Measurements from ENCODE around the gene RNF212B. TPM values are rescaled to one million over a fixed set of nuclear protein-coding genes. Genes with fewer than 3 reads are reported as not detected.
A peak's percentile ranks its signal among the peaks of the same experiment; 100 is the strongest.
"Not testable (repeated sequence)": the region's sequence is repeated elsewhere in the genome, so short reads cannot be mapped to it uniquely, and the experiment has no call there.

Gene RNF212B, protein sequence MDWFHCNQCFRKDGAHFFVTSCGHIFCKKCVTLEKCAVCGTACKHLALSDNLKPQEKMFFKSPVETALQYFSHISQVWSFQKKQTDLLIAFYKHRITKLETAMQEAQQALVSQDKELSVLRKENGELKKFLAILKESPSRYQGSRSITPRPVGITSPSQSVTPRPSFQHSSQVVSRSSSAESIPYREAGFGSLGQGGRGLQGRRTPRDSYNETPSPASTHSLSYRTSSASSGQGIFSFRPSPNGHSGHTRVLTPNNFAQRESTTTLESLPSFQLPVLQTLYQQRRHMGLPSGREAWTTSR
- total RNA-seq: not detected

DNA sequence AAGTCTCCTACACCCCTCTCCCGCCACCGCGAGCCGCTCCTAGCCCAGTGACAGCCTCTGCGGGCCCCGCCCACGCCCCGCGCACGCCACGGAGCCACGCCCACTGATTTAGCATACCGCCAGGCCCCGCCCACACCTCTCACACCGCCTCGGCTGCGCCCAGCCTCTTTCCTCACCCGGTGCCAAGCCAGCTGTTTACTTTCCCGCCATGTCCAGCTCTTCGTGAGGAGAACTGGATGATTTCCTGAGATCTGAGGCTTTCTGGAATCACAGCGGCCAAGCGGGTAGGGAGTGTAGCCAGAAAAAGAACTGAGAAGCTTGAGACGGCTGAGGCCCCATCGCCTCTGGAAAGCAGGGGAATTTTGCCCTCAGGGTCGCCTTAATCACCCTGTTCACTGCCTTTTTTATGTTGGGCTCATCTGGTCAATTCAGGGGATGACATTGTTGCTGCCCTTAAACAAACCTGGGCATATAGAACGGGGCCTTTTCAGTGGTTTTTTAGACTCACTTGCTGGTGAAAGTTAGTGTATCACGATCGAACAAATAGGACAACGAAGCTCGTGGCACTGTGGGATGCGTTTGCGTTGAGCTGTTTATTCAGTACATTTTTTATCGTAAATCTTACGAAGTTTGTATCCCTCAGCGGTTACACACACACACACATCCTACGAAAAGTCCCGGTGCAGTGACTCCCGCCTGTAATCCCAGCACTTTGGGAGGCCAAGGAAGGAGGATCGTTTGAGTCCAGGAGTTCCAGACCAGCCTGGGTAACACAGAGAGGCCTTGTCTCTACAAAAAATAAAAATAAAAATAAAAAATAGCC is at the start of gene RNF212B:
Gene RNF212B, plus strand, starts transcription at position 165 of the 823 bp plus-strand sequence. CDS start 2,410 bp downstream, outside the sequence.
- peak within 1 kb of the TSS; percentile 64 for H3K4me3 Mint-ChIP-seq
- no peaks in the 10 kb centered on the region for H3K36me3 Mint-ChIP-seq (ENCODE audit: low read depth)
- ATAC-seq (replicated peaks): peak; percentile 100
- no peaks in the 10 kb centered on the region for H3K4me1 Mint-ChIP-seq
- H3K9me3 Mint-ChIP-seq: no peaks in the 10 kb centered on the region
- H3K27me3 Mint-ChIP-seq: peaks cover 10% of the 10 kb centered on the region
- no peak within 1 kb of the TSS for H3K27ac Mint-ChIP-seq

DNA sequence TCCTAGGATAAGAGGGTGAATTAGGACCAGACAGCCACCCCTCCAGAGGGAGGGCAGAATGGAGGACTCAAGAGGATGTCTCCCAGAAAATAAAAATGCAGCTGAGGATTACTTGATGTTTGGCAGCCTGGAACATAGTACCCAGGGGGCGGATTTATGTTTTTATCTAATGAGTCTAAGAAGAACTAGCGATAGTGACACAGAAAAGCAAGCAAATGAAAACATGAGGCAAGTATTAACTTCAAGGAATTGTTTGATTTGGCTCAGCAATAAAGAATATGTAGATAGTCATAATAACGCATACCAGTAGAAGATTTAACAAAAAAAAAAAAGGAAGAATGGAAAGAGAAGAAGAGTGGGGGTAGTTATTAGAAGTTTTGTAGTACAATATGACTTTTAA is 44.3 kb upstream of the RNF212B start:
- no peaks in the 10 kb centered on the region for H3K9me3 Mint-ChIP-seq
- H3K4me3 Mint-ChIP-seq: no peak overlapping the region
- H3K27me3 Mint-ChIP-seq: peaks cover 5% of the 10 kb centered on the region
- no peak overlapping the region for H3K27ac Mint-ChIP-seq
- no peaks in the 10 kb centered on the region for H3K4me1 Mint-ChIP-seq
- no peaks in the 10 kb centered on the region for H3K36me3 Mint-ChIP-seq (ENCODE audit: low read depth)
- no peak for ATAC-seq (replicated peaks)

DNA sequence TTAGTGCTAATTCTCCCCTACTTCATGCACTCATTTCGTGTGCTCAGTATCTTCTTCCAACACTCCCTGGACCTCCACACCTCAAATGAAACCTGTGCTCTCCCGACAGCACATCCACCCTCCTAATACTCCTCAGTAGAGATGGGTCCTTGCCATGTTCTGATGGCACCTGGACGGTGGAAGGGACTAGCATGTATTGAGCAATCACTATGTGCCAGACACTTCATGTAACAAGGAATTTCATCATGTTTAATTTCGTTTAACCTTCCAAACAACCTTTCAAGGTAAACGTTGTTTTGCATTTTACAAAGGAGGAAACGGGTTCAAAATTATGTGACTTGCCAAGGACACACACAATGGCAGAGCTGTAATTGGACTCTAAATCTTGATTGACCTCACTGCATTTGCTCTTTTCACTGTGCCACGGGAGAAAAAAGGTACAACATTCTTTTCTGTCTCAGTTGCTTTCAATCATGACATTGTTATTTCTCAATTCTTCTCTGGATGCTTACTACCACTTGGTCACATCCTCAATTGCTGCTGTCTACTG is 42.1 kb upstream of the RNF212B start:
- Mint-ChIP-seq H3K4me3 (no peak overlapping the region), H3K4me1 (no peaks in the 10 kb centered on the region), H3K27ac (no peak overlapping the region), H3K36me3 (ENCODE audit: low read depth) (no peaks in the 10 kb centered on the region), H3K9me3 (no peaks in the 10 kb centered on the region), H3K27me3 (peaks cover 5% of the 10 kb centered on the region)
- ATAC-seq (replicated peaks): no peak

DNA sequence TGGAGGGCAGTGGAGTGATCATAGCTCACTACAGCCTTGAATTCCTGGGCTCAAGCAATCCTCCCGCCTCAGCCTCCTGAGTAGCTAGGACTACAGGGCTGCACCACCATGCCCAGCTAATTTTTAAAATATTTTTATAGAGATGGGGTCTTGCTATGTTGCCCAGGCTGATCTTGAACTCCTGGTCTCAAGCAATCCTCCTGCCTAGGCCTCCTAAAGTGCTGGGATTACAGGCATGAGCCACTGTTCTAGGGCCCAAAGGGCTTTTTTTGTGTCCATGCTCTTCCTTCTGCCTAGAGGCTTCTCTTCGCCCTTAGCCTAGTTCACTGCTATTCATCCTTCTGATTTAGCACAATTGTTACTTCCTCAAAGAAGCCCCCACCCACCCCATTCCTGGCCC is 41.2 kb upstream of the RNF212B start:
- not testable (repeated sequence) for ATAC-seq (replicated peaks); H3K9me3 Mint-ChIP-seq; H3K27me3 Mint-ChIP-seq; H3K36me3 Mint-ChIP-seq (ENCODE audit: low read depth); H3K4me3 Mint-ChIP-seq; H3K27ac Mint-ChIP-seq; H3K4me1 Mint-ChIP-seq

DNA sequence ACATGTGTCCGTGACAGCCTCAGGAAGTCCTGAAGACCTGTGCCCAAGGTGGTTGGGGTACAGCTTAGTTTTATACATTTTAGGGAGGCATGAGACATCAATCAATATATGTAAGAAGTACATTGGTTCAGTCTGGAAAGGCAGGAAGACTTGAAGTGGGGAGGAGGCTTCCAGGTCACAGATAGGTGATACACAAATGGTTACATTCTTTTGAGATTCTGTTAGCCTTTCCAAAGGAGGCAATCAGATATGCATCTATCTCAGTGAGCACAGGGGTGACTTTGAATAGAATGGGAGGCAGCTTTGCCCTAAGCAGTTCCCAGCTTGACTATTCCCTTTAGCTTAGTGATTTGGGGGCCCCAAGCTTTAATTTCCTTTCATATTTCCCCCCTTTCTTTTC is 38.6 kb upstream of the RNF212B start:
- not testable (repeated sequence) for H3K4me3 Mint-ChIP-seq; H3K36me3 Mint-ChIP-seq (ENCODE audit: low read depth); H3K27ac Mint-ChIP-seq; ATAC-seq (replicated peaks); H3K27me3 Mint-ChIP-seq; H3K4me1 Mint-ChIP-seq; H3K9me3 Mint-ChIP-seq

DNA sequence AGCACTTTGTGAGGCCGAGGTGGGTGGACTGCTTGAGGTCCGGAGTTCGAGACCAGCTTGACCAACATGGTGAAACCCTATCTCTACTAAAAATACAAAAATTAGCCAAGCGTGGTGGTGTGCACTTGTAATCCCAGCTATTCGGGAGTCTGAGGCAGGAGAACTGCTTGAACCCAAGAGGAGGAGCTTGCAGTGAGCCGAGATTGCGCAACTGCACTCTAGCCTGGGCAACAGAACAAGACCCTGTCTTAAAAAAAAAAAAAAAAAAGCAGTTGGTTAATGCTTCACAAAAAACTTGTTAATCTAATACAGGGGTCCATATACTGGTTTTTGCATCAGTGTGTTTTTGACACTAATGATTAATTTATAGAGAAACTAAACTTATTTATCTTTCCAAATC is 35.7 kb upstream of the RNF212B start:
- Mint-ChIP-seq H3K36me3 (ENCODE audit: low read depth) (no peaks in the 10 kb centered on the region), H3K27ac (no peak overlapping the region), H3K4me1 (no peaks in the 10 kb centered on the region), H3K27me3 (no peaks in the 10 kb centered on the region), H3K9me3 (no peaks in the 10 kb centered on the region), H3K4me3 (no peak overlapping the region)
- ATAC-seq (replicated peaks): no peak

DNA sequence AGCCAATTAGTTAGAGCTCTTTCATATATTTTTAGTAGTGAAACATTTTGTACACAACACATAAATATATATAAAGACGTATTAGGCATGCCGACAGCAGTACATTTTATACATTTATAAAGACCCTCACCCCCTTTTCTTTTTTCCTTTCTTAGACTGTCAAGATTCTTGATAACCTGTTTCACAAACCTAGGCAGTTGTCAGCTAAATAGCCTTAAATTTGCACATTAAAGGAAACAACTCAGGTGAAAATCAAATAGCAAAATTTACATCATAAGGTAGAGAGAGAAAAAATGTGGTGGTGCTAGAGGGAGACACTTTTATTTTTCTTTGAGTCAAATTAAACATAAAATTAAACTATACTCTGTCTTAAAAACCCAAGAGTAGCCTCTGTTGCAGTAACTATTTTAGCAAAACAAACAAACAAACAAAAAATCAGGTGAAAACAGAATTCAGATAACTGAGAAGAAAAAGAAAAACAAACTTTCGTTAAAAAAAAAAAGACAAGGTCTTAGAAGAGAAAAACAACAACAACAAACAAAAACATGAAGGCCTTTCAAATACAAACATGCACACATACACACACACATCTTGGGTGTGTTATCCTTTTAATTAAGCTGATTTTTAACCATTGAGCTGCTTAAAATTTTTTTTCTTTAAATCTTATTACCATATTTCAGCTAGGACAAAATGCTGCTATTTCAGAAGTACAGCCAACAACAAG is 31.2 kb upstream of the RNF212B start:
- Mint-ChIP-seq H3K36me3 (ENCODE audit: low read depth) (no peaks in the 10 kb centered on the region), H3K4me1 (no peaks in the 10 kb centered on the region), H3K9me3 (no peaks in the 10 kb centered on the region), H3K27ac (no peak overlapping the region), H3K4me3 (no peak overlapping the region), H3K27me3 (peaks cover 17% of the 10 kb centered on the region)
- no peak for ATAC-seq (replicated peaks)

DNA sequence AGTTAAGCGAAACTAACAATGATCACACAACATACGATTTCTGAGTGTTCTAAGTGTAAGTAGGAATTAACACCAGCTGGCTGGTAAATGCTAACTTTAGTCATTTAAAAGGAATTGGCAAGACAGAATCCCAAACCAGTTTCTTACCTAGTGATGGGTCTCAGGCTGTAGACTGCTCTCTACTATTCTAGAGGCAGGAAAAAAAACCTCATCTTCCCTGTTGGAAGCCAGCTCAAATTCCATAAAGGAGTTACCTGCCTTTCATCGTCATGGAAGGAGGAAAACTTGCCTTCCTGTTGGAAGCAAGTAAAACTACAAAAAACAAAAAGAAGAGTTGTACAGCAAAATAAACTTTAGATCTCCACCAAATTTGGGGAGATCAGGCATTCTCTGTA is 30.6 kb upstream of the RNF212B start:
- ATAC-seq (replicated peaks): no peak
- H3K36me3 Mint-ChIP-seq (ENCODE audit: low read depth): no peaks in the 10 kb centered on the region
- H3K27ac Mint-ChIP-seq: no peak overlapping the region
- peaks cover 20% of the 10 kb centered on the region for H3K27me3 Mint-ChIP-seq
- no peaks in the 10 kb centered on the region for H3K9me3 Mint-ChIP-seq
- H3K4me3 Mint-ChIP-seq: no peak overlapping the region
- H3K4me1 Mint-ChIP-seq: no peaks in the 10 kb centered on the region

DNA sequence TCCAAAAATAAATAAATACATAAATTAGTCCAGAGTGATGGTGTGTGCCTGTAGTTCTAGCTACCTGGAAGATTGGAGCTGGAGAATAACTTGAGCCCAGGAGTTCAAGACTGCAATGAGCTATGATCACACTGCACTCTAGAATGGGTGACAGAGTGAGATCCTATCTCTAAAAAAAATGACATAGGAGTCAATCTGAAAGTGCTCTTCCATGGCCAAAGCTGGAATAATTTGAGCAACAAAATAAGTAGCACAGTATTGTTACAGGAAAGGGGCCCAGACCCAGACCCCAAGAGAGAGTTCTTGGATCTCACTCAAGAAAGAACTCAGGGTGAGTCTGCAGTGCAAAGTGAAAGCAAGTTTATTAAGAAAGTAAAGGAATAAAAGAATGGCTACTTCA is 29.4 kb upstream of the RNF212B start:
- H3K9me3 Mint-ChIP-seq: no peaks in the 10 kb centered on the region

DNA sequence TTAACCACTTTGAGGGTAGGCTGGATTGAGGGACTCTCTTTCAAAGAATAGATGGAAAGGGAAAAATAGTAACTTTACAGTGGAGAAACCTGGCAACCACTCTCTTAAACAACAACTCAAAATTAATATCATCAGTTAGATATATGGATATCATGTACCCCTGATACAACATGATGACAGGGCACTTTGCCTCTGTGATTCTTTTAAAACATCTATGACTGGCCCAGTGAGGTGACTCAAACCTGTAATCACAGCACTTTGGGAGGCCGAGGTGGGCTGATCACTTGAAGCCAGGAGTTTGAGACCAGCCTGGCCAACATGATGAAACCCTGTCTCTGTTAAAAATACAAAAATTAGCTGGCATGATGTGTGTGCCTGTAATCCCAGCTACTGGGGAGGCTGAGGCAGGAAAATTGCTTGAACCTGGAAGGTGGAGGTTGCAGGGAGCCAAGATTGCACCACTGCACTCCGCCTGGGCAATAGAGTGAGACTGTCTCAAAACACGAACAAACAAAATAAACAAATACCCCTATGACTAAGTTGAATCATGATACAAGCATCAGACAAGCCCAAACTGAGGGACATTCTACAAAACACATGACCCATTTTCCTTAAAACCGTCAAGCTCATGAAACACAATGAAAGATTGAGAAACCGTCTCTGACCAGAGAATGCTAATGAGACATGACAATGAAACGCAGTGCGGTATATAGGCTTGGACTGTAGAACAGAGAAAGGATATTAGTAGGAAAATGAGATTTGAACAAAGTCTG is 27.9 kb upstream of the RNF212B start:
- no peak for ATAC-seq (replicated peaks)
- Mint-ChIP-seq H3K27me3 (peaks cover 26% of the 10 kb centered on the region), H3K4me3 (no peak overlapping the region), H3K27ac (no peak overlapping the region), H3K4me1 (no peaks in the 10 kb centered on the region), H3K9me3 (no peaks in the 10 kb centered on the region), H3K36me3 (ENCODE audit: low read depth) (no peaks in the 10 kb centered on the region)

More for the DNA sequence above, 29.4 kb upstream of the RNF212B start:
- no peak overlapping the region for H3K4me3 Mint-ChIP-seq
- H3K27me3 Mint-ChIP-seq: peaks cover 22% of the 10 kb centered on the region
- H3K4me1 Mint-ChIP-seq: no peaks in the 10 kb centered on the region
- H3K27ac Mint-ChIP-seq: no peak overlapping the region
- no peak for ATAC-seq (replicated peaks)
- no peaks in the 10 kb centered on the region for H3K36me3 Mint-ChIP-seq (ENCODE audit: low read depth)

DNA sequence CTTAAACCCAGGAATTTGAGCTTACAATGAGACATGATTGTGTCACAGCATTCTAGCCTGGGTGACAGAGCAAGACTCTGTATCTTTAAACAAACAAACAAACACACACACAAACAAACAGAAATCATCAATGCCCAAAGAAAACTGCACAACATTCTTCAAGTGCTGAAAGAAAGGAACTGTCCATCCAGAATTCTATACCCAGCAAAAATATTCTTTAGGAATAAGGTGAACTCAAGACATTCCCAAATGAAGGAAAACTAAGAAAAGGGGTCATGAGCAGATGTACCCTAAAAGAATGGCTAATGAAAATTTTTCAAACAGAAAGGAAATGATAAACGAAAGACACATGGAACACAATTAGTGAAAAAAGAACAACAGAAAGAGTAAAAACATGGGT is 22.3 kb upstream of the RNF212B start:
- no peak for ATAC-seq (replicated peaks)
- Mint-ChIP-seq H3K36me3 (ENCODE audit: low read depth) (no peaks in the 10 kb centered on the region), H3K4me3 (no peak overlapping the region), H3K9me3 (peaks cover 4% of the 10 kb centered on the region), H3K27me3 (peaks cover 28% of the 10 kb centered on the region), H3K4me1 (no peaks in the 10 kb centered on the region), H3K27ac (no peak overlapping the region)

DNA sequence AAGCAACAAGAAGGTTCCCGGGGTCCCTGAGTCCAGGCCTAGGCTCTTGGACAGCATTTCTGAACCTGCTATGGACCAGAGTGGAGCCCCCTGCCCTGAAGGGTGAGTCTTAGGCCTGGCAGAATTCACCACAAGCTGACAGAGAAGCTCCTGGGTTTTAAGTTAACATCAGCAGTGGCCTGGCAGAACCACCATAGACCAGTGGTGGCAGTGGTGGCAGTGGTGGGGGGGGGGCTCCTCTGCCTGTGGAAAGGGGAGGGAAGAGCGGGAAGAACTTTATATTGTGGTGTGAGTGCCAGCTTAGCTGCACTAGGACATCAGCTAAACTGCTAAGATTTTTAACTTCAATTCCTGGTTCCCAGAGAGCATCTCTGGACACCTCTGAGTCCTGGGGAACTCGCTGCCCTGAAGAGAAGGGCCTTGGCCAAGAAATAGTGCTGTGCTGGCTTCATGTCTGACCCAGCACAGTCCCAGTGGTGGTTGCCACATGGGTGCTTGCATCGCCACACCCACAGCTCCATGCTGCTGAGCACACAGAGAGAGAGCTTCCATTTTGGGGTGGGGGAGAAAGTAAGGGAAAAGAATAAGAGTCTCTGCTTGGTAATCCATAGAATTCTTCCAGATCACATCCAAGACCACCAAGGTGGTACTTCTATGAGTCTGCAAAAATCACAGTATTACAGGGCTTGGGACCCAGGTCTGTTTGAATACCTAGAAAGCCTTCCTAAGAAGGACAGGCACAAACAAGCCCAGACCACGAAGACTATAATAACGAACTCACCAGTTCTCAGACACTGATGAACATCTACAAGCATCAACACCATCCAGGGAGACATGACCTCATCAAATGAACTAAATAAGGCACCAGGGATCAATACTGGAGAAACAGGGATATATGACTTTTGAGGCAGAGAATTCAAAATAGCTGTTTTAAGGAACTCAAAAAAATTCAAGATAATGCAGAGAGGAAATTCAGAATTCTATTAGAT is 20.4 kb upstream of the RNF212B start:
- Mint-ChIP-seq H3K36me3 (ENCODE audit: low read depth) (no peaks in the 10 kb centered on the region), H3K4me1 (no peaks in the 10 kb centered on the region), H3K27me3 (peaks cover 35% of the 10 kb centered on the region), H3K9me3 (peaks cover 4% of the 10 kb centered on the region), H3K27ac (no peak overlapping the region), H3K4me3 (no peak overlapping the region)
- ATAC-seq (replicated peaks): no peak

DNA sequence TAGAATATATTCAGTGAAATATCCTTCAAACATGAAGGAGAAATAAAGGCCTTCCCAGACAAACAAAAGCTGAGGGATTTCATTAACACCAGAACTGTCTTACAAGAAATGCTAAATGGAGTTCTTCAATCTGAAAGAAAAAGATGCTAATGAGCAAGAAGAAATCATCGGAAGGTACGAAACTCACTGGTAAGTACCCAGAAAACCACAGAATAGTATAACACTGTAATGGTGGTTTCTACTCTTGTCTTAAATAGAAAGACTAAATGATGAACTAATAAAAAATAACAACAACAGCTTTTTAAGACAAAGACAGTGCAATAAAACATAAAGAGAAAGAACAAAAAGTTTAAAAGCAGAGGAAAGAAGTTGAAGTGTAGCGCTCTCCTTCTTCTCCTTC is 18.7 kb upstream of the RNF212B start:
- ATAC-seq (replicated peaks): no peak
- H3K27me3 Mint-ChIP-seq: peaks cover 30% of the 10 kb centered on the region
- no peaks in the 10 kb centered on the region for H3K4me1 Mint-ChIP-seq
- peaks cover 4% of the 10 kb centered on the region for H3K9me3 Mint-ChIP-seq
- H3K27ac Mint-ChIP-seq: no peak overlapping the region
- no peaks in the 10 kb centered on the region for H3K36me3 Mint-ChIP-seq (ENCODE audit: low read depth)
- no peak overlapping the region for H3K4me3 Mint-ChIP-seq
